Measurements from ENCODE around the gene FANCF. TPM values are rescaled to one million over a fixed set of nuclear protein-coding genes. Genes with fewer than 3 reads are reported as not detected.

Gene FANCF
- total RNA-seq, 4 donors from 2014 or later: 0.73 to 2.9 (median 2.1) TPM

GRCh38 chr11:22640862-22641261 is 15.2 kb upstream of the FANCF start:
- TF ChIP-seq POLR2A (IDR thresholded peaks at IDR 0.05) (no peak), CTCF (IDR thresholded peaks at IDR 0.05 in 4 of 5, conservative IDR thresholded peaks at IDR 0.05 in 1 of 5) (no peak)
- in situ Hi-C loops (cut with MboI; ENCODE audit: low sequenced_read_pairs in 4 of 4): no loop called here
- intact Hi-C loops (cut with DNase I; ENCODE audit: low total_unique reads): no loop called here

GRCh38 chr11:22635689-22636088 is 10.1 kb upstream of the FANCF start:
- in situ Hi-C loops (cut with MboI; ENCODE audit: low sequenced_read_pairs in 4 of 4) (no loop called here), intact Hi-C loops (cut with DNase I; ENCODE audit: low total_unique reads) (no loop called here)
- Histone ChIP-seq H3K27ac (no peak overlapping the region), H3K4me3 (no peak overlapping the region), H3K27me3 (no peaks in the 10 kb centered on the region), H3K4me1 (no peaks in the 10 kb centered on the region), H3K9me3 (no peaks in the 10 kb centered on the region), H3K36me3 (no peaks in the 10 kb centered on the region)
- no peak for TF ChIP-seq CTCF (IDR thresholded peaks at IDR 0.05 in 4 of 5, conservative IDR thresholded peaks at IDR 0.05 in 1 of 5)
- no peak for TF ChIP-seq POLR2A (IDR thresholded peaks at IDR 0.05)
- ATAC-seq: no peak
- DNase-seq: no peak

More at GRCh38 chr11:22640862-22641261, 15.2 kb upstream of the FANCF start:
- ATAC-seq (no peak), DNase-seq (no peak)
- no peaks in the 10 kb centered on the region for H3K4me1 ChIP-seq
- no peaks in the 10 kb centered on the region for H3K9me3 ChIP-seq
- H3K4me3 ChIP-seq: no peak overlapping the region
- H3K36me3 ChIP-seq: no peaks in the 10 kb centered on the region
- H3K27me3 ChIP-seq: no peaks in the 10 kb centered on the region
- no peak overlapping the region for H3K27ac ChIP-seq

- no peaks in the 10 kb centered on the region for H3K4me1 ChIP-seq
- TF ChIP-seq CTCF (IDR thresholded peaks at IDR 0.05 in 4 of 5, conservative IDR thresholded peaks at IDR 0.05 in 1 of 5) (no peak), POLR2A (IDR thresholded peaks at IDR 0.05) (no peak)
- intact Hi-C loops (cut with DNase I; ENCODE audit: low total_unique reads): no loop called here
- no peak for ATAC-seq
- no peak for DNase-seq
- in situ Hi-C loops (cut with MboI; ENCODE audit: low sequenced_read_pairs in 4 of 4): no loop called here
- no peaks in the 10 kb centered on the region for H3K36me3 ChIP-seq
- H3K27me3 ChIP-seq: no peaks in the 10 kb centered on the region
- no peak overlapping the region for H3K4me3 ChIP-seq
- no peak overlapping the region for H3K27ac ChIP-seq
- no peaks in the 10 kb centered on the region for H3K9me3 ChIP-seq
Measured at GRCh38 chr11:22634897-22635629, 9.4 kb upstream of the FANCF start.

- DNase-seq (no peak), ATAC-seq (no peak)
- H3K27ac ChIP-seq: no peak overlapping the region
- in situ Hi-C loops (cut with MboI; ENCODE audit: low sequenced_read_pairs in 4 of 4): no loop called here
- no peaks in the 10 kb centered on the region for H3K27me3 ChIP-seq
- no peak for TF ChIP-seq CTCF (IDR thresholded peaks at IDR 0.05 in 4 of 5, conservative IDR thresholded peaks at IDR 0.05 in 1 of 5)
- TF ChIP-seq POLR2A (IDR thresholded peaks at IDR 0.05): no peak
- no peak overlapping the region for H3K4me3 ChIP-seq
- no peaks in the 10 kb centered on the region for H3K36me3 ChIP-seq
- H3K4me1 ChIP-seq: no peaks in the 10 kb centered on the region
- H3K9me3 ChIP-seq: no peaks in the 10 kb centered on the region
- intact Hi-C loops (cut with DNase I; ENCODE audit: low total_unique reads): no loop called here
Measured at GRCh38 chr11:22633354-22633902, 7.8 kb upstream of the FANCF start.

Data from gastrocnemius medialis (tissue), 4 donors.